HepG2 (cell line): ENCODE data around the gene GDI1. TPM values are rescaled to one million over a fixed set of nuclear protein-coding genes. Genes with fewer than 3 reads are reported as not detected.
A peak's percentile ranks its signal among the peaks of the same experiment; 100 is the strongest.
"Not testable (repeated sequence)": the region's sequence is repeated elsewhere in the genome, so short reads cannot be mapped to it uniquely, and the experiment has no call there.

Experiments
- ATAC-seq: fragments of 200-7000 bp; cut with Tn5 transposase; 3 replicates; pipeline ENCODE4 v1.9.1; 2020; ENCODE audit warnings: mild to moderate bottlenecking, moderate library complexity
- BruUV-seq: library from RNA; stranded (reverse); fragments of 400-500 nt; replicated peaks from 2 replicates; lab custom pipeline; 2021; lab: Mats Ljungman, UMichigan
- CTCF ChIA-PET: fragments of 300-600 bp; formaldehyde crosslinking; extraction: SDS; loops from one replicate; lab custom pipeline; 2021; ENCODE audit warnings: low total read pairs, inconsistent platforms, low intra/inter-chr PET ratio; lab: Yijun Ruan, JAX
- POLR2A ChIA-PET: fragments of 350-600 bp; sonication (Branson Sonifier 250); formaldehyde crosslinking; loops from one replicate; lab custom pipeline; 2020; ENCODE audit warnings: antibody characterized with exemption, inconsistent platforms; lab: Yijun Ruan, JAX
- DNase-seq: peaks from one replicate; pipeline ENCODE4 v3.0.0-alpha.2; 2015; ENCODE audit warnings: low spot score
- FAIRE-seq: peaks from 3 replicates; lab custom pipeline; 2011; peaks lifted over from hg19 to GRCh38; lab: Jason Lieb, UNC
- H2AFZ ChIP-seq: one replicate; pipeline ENCODE4 v1.6.1; 2011; ENCODE audit warnings: low read length, inconsistent platforms
- H3K27ac ChIP-seq: fragments of 300-600 bp; 3 replicates; pipeline ENCODE4 v1.8.0; 2011; ENCODE audit warnings: mixed run types, mild to moderate bottlenecking, mixed read lengths, low read length, inconsistent platforms; ENCODE audit not compliant: insufficient read depth; ENCODE audit errors: extremely low read length
- H3K27me3 ChIP-seq, 2 experiments: fragments of 200-600 bp in 1 of 2; 2 replicates in 1 of 2; 3 replicates in 1 of 2; pipeline versions ENCODE4 v1.6.0 to v1.8.0; 2011; ENCODE audit warnings: low read length in 2 of 2, mild to moderate bottlenecking in 2 of 2, moderate library complexity in 2 of 2, inconsistent platforms in 1 of 2; ENCODE audit not compliant: insufficient read depth in 2 of 2, control insufficient read depth in 1 of 2
- H3K36me3 ChIP-seq, 2 experiments: fragments of 200-600 bp in 1 of 2; replicated peaks in 1 of 2; 2 replicates in 1 of 2; 3 replicates in 1 of 2; pipeline versions ENCODE4 v1.5.1 to v1.8.0; 2011; ENCODE audit warnings: low read length in 2 of 2, inconsistent platforms in 1 of 2; ENCODE audit not compliant: insufficient read depth in 2 of 2, control insufficient read depth in 1 of 2
- H3K4me1 ChIP-seq: 2 replicates; pipeline ENCODE4 v1.5.1; 2012; ENCODE audit warnings: low read length, inconsistent platforms; ENCODE audit not compliant: insufficient read depth
- H3K4me2 ChIP-seq: 2 replicates; pipeline ENCODE4 v1.6.0; 2011; ENCODE audit warnings: low read depth, low read length, inconsistent platforms
- H3K4me3 ChIP-seq, 3 experiments: fragments of 200-600 bp in 1 of 3; sonication (generic), shearing (Covaris generic) in 1 of 3; replicated peaks in 1 of 3; 2 replicates each; pipeline ENCODE4 v1.5.1; 2011 to 2016; ENCODE audit warnings: low read length in 3 of 3, inconsistent platforms in 2 of 3, low read depth in 2 of 3, mild to moderate bottlenecking in 2 of 3, control low read depth in 1 of 3, mixed read lengths in 1 of 3; ENCODE audit not compliant: insufficient read depth in 1 of 3
- H3K79me2 ChIP-seq: one replicate; pipeline ENCODE4 v1.6.1; 2011; ENCODE audit warnings: low read length, inconsistent platforms; ENCODE audit not compliant: insufficient read depth
- H3K9ac ChIP-seq: 2 replicates; pipeline ENCODE4 v1.6.0; 2011; ENCODE audit warnings: mild to moderate bottlenecking, low read depth, low read length, inconsistent platforms; ENCODE audit not compliant: insufficient read depth
- H3K9me3 ChIP-seq: 2 replicates; pipeline ENCODE4 v1.5.1; 2012; ENCODE audit warnings: mild to moderate bottlenecking, low read length
- H4K20me1 ChIP-seq: 2 replicates; pipeline ENCODE4 v1.6.0; 2011; ENCODE audit warnings: inconsistent platforms, mild to moderate bottlenecking, low read length, moderate library complexity; ENCODE audit not compliant: insufficient read depth
- WGBS: methylation state at CpG from one replicate; pipeline ENCODE4 v1.1.6; 2017; ENCODE audit warnings: low lambda C conversion rate; 5-methylcytosine and 5-hydroxymethylcytosine counted together
- in situ Hi-C: cut with HindIII; loops from 2 replicates; pipeline ENCODE4 v1.10.0; 2017; ENCODE audit warnings: low pct_unique_long_range_greater_than_20kb; ENCODE audit not compliant: extremely low pct_ligation_motif_present
- intact Hi-C: fragments of 100-400 bp; cut with micrococcal nuclease; formaldehyde crosslinking; loops from one replicate; pipeline ENCODE4 v1.10.0; 2022; ENCODE audit not compliant: unreplicated experiment
- polyA plus RNA-seq, 8 experiments: library from polyadenylated mRNA; depleted of rRNA in 3 of 8; stranded (reverse) in 7 of 8; unstranded in 1 of 8; fragments of >200 nt; fragmentation: Illumina TruSeq in 4 of 8; extraction: Trizol in 4 of 8; gene quantifications; 2 replicates each; pipeline versions ENCODE4 v1.2.1 to v1.2.3, GENCODE V29; 2011 to 2016; ENCODE audit warnings: low read depth in 4 of 8, missing spikeins in 1 of 8, mixed read lengths in 1 of 8; ENCODE audit not compliant: insufficient read depth in 1 of 8
- total RNA-seq, 5 experiments: library from RNA; depleted of rRNA; stranded (reverse); fragments of >200 nt; fragmentation: Illumina TruSeq; extraction: Trizol; gene quantifications; 2 replicates each; pipeline ENCODE4 v1.2.3, GENCODE V29; 2016; ENCODE audit warnings: low read depth in 1 of 5

The GDI1 gene
- total and polyA plus RNA-seq, 2 of the 13 experiments (the other 11 are each of a cell fraction or from before 2014, with no cell fraction given): 17.4 to 105 TPM

- H3K4me1 ChIP-seq, intact Hi-C loops, H2AFZ ChIP-seq, H3K9ac ChIP-seq, in situ Hi-C loops, H3K4me2 ChIP-seq, CTCF ChIA-PET, H3K79me2 ChIP-seq, H3K4me3 ChIP-seq, DNase-seq, H3K27ac ChIP-seq, H3K9me3 ChIP-seq, H3K36me3 ChIP-seq, H4K20me1 ChIP-seq, BruUV-seq, H3K27me3 ChIP-seq, POLR2A ChIA-PET: not testable (repeated sequence)
- FAIRE-seq (peak; percentile 36), ATAC-seq (peak; percentile 18)
- no CpG with 5 or more reads among the region's 20 CpGs for WGBS
Observed at GRCh38 chrX:154388094-154388493, 48.9 kb upstream of the GDI1 start.

DNA sequence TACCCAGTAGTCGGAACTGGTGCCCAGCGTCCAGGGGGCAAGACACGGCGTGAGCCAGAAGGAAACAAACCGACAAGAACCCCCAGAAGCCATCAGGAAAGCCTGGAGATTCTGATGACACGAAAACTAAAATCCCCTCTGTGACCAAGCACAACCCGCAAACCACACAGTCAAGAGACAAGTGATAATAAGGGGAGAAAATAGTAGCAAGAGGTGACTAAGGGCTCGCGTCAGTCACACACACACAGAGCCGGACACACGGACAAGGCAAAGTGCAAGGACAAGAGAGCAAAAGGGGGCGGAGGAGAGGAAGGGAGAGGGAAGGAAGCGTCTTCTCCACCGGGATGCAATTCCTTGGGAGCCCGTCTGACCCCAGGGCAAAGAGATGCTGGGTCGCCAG is 48.3 kb upstream of the GDI1 start:
- H3K27ac ChIP-seq, FAIRE-seq, H3K4me3 ChIP-seq, H3K4me2 ChIP-seq, BruUV-seq, H4K20me1 ChIP-seq, DNase-seq, CTCF ChIA-PET, intact Hi-C loops, H3K36me3 ChIP-seq, H3K27me3 ChIP-seq, ATAC-seq, POLR2A ChIA-PET, H3K4me1 ChIP-seq, H3K9ac ChIP-seq, H3K9me3 ChIP-seq, in situ Hi-C loops, H2AFZ ChIP-seq, H3K79me2 ChIP-seq: not testable (repeated sequence)
- WGBS: no CpG with 5 or more reads among the region's 16 CpGs

DNA sequence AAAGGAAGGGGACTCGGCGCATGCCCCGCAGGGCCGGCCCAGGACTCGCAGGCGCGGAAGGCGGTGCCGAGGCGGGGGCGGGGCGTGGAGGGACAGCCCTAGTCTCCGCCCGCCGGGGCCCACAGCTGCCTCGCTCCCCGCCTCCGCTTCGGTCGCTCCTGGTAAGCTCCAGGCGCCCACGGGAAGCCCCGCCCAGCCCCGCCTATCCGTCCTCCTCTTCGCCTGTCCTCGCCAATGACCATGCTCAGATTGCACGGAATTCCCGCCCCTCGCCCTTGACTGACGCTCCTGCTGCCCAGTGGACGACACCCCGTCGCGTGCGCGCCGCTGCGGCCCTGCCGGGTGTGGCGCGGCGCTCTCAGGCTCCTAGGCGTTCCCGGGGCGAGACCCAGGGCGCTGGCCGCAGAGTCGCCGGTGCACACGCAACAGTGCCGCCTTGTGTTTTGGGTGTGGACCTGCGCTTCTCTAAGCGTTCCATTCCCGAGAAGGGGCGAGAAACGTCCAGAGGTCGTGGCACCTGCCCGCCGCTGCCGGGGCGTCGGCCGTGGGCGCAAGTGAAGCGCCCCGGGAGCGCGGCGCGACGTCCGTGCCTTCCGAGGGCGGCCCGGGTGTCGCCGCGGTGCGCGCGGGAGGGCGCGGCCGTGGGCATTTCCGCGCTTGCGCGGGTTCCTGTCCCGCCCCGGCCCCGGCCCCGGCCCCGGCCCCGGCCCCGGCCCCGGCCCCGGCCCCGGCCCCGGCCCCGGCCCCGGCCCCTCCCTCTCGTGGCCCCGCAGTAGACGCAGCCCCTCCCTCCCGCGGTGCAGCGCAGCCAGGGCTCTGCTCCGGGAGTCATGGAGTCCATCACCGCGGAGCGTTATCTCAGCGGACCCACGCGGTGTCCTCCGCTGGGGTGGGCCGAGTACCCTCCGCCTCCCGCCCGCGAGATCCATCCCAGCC is 46.9 kb upstream of the GDI1 start:
- H4K20me1 ChIP-seq, intact Hi-C loops, H3K4me3 ChIP-seq, H3K27me3 ChIP-seq, H3K9me3 ChIP-seq, POLR2A ChIA-PET, H3K4me2 ChIP-seq, H3K9ac ChIP-seq, H3K4me1 ChIP-seq, H3K79me2 ChIP-seq, BruUV-seq, H2AFZ ChIP-seq, CTCF ChIA-PET, H3K27ac ChIP-seq, H3K36me3 ChIP-seq, DNase-seq, in situ Hi-C loops: not testable (repeated sequence)
- ATAC-seq (peak; percentile 67), FAIRE-seq (peak; percentile 95)
- WGBS: no CpG with 5 or more reads among the region's 121 CpGs
